Epithelial cell of esophagus (primary cell): ENCODE measurements around the gene PRDM10.

Experiments used
- DNase-seq: peaks from one replicate; pipeline ENCODE4 v3.0.0; 2010; ENCODE audit warnings: low read depth
- H3K4me3 ChIP-seq: 2 replicates; pipeline ENCODE4 v1.5.1; 2011; ENCODE audit warnings: mild to moderate bottlenecking, low read length, control low read depth
- TF ChIP-seq, protein P1 (sequence below): IDR thresholded peaks from 2 replicates; pipeline ENCODE4 v1.5.1; 2011; ENCODE audit warnings: low read depth, mild to moderate bottlenecking, low read length, control low read depth, inconsistent platforms; ENCODE audit not compliant: insufficient read depth; ENCODE audit errors: missing control alignments

Gene PRDM10

DNA sequence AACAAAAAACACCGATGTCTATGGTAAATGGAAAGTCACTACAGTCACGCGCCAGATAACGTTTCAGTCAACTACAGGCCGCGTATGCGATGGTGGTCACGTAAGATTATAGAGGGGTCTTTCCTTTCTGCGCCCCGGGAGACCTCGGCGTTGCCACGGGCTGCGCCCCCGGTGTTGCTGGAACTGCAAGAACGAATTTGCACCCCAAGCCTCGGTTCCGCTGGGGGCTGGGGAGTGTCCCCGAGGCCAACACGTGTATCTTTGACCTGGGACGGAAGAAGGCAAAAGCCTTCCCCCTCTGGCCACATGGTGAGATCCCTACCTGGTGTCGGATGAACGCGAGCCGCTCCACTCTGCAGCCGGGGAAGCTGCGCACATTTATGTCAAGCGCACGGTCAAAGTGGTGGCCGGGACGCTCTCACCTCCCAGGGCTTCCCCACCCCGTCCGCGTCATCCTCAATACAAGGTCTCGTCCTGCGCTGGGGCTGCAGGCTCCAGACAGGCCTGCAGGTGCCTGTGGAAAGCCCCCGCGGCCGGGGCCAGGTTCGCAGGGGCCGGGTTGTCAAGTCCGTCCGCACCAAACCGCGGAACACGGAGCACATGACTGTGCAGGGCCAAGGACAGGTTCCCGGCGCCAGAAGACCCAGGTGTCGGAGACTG lies 37.8 kb upstream of the PRDM10 start:
- DNase-seq = no peak
- no peak overlapping the region for H3K4me3 ChIP-seq
- TF ChIP-seq, protein P1, sequence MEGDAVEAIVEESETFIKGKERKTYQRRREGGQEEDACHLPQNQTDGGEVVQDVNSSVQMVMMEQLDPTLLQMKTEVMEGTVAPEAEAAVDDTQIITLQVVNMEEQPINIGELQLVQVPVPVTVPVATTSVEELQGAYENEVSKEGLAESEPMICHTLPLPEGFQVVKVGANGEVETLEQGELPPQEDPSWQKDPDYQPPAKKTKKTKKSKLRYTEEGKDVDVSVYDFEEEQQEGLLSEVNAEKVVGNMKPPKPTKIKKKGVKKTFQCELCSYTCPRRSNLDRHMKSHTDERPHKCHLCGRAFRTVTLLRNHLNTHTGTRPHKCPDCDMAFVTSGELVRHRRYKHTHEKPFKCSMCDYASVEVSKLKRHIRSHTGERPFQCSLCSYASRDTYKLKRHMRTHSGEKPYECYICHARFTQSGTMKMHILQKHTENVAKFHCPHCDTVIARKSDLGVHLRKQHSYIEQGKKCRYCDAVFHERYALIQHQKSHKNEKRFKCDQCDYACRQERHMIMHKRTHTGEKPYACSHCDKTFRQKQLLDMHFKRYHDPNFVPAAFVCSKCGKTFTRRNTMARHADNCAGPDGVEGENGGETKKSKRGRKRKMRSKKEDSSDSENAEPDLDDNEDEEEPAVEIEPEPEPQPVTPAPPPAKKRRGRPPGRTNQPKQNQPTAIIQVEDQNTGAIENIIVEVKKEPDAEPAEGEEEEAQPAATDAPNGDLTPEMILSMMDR = no peak

DNA sequence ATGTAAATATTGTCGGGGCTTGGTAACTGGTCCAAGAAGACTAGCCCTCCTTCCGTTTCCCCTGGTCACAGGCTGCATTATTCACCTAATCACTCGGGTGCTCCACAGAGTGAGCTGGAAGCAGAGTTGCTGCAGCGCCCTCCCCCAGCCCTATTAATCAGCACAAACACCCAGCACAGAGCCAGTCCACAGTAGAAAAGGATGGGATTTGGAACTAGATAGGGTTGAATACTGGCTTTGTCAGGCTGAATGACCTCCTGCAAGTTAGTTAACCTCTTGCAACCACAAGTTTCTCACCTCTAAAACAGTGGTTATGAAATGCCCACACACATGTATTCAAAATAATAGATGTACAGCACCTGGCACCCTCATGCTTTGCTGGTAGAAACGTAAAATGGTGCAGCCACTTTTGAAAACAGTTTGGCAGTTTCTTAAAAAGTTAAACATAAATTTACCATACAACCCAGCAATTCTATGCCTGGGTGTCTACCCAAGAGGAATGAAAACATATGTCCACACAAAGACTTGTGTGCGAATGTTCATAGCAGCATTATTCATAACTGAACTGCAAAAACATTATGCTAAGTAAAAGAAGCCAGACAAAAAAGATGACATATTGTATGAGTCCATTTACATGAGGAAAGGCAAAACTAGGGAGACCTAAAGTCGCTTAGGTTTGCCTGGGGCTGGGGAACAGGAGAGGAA lies 35.4 kb upstream of the PRDM10 start:
- H3K4me3 ChIP-seq = no peak overlapping the region
- peak; percentile 61 for DNase-seq
- TF ChIP-seq, protein P1 = no peak

DNA sequence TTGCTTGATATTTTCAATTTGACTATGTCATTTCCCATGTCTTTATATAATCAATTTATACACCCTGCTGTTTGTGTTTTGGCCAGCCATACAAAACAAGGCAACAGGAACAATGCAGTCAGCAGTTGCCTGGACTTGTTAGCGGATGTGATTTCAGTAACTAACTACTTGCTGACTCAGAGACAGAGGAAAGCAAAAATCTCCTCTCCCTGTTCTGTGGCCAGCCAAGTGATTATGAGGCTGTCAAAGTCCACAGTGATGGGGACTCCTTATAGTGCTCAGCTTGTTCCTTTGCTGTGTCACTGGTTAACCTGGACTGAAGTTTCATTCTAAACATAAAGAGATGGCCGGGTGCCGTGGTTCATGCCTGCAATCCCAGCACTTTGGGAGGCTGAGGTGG lies 34.4 kb upstream of the PRDM10 start:
- no peak overlapping the region for H3K4me3 ChIP-seq
- DNase-seq = peak; percentile 97
- TF ChIP-seq, protein P1 = no peak

DNA sequence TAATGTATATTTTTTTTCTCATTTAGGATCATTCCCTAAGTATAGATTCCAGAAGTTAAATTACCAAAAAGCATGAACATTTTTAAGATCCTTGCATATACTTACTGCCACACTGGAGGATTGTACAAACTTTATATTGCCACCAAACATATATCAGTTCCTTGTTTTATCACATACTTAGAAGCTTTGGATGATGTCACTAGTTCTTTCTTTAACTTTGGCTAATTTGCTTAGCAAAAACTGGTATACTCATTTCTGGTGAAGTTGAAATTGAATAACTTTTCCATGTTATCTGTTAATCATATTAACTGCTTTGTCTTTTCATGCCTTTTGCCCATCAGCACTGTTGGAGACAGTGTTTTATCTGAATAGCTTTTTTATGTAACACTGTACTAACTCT lies 31.6 kb upstream of the PRDM10 start:
- TF ChIP-seq, protein P1 = no peak
- H3K4me3 ChIP-seq = no peak overlapping the region
- no peak for DNase-seq

DNA sequence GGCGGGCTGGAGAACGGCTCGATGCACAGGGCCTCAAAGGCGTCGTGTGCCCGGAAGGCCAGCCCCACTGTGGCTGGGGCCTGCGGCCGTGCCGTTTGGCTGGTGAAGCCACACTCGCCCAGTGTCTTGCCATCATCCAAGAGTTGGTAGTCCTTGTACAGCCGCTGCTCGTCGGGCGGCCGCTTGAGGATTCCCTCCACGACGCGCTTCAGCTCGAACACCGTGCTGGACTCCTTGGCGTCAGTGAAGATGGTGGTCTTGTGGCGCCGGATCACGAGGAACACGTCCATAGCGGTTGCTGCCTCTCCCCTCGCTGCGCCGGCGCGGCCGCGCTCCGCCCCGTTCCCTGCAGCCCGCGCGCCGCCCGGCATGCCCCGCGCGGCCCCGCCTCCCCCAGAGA lies 30.3 kb upstream of the PRDM10 start:
- DNase-seq = no peak
- TF ChIP-seq, protein P1 = no peak
- no peak overlapping the region for H3K4me3 ChIP-seq

DNA sequence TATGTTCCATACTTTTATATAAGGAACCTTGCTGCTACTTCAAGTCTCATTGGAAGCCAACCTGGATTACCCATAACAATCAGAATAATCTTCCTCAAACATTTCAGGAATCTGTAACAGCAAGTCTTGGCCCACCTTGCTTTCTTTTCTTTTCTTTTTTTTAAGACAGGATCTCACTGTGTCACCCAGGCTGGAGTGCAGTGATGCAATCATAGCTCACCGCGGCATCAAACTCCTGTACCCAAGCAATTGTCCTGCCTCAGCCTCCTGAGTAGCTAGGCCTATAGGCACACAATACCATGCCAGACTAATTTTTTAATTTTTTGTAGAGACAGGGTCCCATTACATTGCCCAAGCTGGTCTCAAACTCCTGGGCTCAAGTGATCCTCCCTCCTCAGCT lies 29.3 kb upstream of the PRDM10 start:
- H3K4me3 ChIP-seq = no peak overlapping the region
- peak; percentile 47 for DNase-seq
- TF ChIP-seq, protein P1 = no peak

DNA sequence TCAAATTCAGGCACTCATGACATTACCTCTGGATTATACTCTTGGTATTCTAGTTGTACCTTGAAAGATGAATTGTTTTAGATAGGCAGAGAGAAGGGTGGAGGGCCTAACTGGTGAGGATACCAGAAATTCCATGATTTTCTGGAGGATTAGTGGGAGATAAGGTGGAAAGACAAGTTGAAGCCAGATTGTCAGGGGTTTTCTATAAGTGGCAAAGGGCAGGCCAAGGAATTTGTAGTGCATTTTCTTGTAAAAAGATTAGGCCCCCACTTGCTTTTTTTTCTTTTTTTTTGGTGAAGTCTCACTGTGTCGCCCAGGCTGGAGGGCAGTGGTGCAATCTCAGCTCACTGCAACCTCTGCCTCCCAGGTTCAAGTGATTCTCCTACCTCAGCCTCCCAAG lies 28.4 kb upstream of the PRDM10 start:
- H3K4me3 ChIP-seq = no peak overlapping the region
- TF ChIP-seq, protein P1 = no peak
- DNase-seq = no peak
